SKM-1 treated with dmso at 0.1 percent for 144 hours (cell line): ENCODE data around the gene COLGALT1.
"Not testable (repeated sequence)": the region's sequence is repeated elsewhere in the genome, so short reads cannot be mapped to it uniquely, and the experiment has no call there.

ENCODE experiments used
- DNase-seq: peaks from one replicate; lab custom pipeline; 2025; ENCODE audit not compliant: unreplicated experiment; lab: John Stamatoyannopoulos, UW

COLGALT1 gene

GRCh38 chr19:17556995-17557394 lies 1.5 kb downstream of the COLGALT1 start:
- DNase-seq: no peak

- DNase-seq: peak; percentile 48
These were observed 2.0 kb downstream of the COLGALT1 start for GRCh38 chr19:17557466-17557865.

GRCh38 chr19:17560205-17560595 lies 4.8 kb downstream of the COLGALT1 start:
- no peak for DNase-seq

GRCh38 chr19:17562097-17562496 lies 6.6 kb downstream of the COLGALT1 start:
- DNase-seq: no peak

GRCh38 chr19:17562561-17562960 lies 7.1 kb downstream of the COLGALT1 start:
- no peak for DNase-seq

DNA sequence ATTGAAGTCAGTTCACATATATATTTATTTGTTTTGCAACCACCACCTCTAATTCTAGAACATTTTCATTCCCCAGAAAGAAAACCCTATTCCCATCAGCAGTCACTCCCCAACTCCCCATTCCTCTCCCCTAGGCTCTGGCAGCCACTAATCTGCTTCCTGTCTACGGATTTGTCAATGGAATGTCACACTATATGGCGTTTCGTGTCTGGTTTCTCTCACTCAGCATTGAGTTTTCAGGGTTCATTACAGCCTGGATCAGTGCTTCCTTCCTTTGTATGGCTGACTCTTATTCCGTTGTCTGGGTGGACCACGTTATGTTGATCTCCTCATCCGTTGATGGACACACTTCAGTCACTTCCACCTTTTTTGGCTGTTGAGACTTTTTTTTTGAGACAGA lies 9.3 kb downstream of the COLGALT1 start:
- no peak for DNase-seq

GRCh38 chr19:17565611-17566010 lies 10.2 kb downstream of the COLGALT1 start:
- DNase-seq: no peak

- no peak for DNase-seq
These were observed 12.5 kb downstream of the COLGALT1 start for GRCh38 chr19:17567940-17568339.

DNA sequence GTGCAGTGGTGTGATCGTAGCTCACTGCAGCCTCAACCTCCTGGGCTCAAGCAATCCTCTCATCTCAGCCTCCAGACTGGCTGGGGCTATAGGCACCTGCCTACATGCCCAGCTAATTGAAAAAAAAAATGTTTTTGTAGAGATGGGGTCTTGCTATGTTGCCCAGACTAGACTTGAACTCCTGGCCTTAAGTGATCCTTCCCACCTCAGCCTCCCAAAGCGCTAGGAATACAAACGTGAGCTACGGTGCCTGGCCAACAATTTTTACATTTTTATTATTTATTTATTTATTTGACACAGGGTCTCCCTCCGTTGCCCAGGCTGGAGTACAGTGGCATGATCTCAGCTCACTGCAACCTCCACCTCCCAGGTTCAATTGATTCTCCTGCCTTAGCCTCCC lies 14.8 kb downstream of the COLGALT1 start:
- DNase-seq: not testable (repeated sequence)

GRCh38 chr19:17570791-17571190 lies 15.3 kb downstream of the COLGALT1 start:
- no peak for DNase-seq

DNA sequence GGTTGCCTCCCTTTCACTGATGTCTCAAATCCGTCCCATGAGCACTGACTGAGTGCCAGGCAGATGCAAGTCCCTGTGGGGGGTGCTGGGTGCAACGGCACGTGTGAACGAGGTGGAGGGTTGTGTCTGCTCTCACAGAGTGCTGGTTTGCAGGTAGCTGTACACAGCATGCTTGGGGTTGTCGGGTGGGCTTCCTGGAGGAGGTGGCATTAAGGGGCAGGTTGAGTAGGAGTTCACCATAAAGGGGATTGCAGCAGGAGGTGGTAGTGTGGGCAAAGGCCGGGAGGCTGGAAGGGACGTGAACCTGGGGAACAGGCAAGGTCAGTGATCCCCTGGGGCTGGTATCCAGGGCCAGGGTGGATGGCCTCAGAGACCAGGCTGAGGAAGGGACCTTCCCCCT lies 17.2 kb downstream of the COLGALT1 start:
- DNase-seq: no peak

DNA sequence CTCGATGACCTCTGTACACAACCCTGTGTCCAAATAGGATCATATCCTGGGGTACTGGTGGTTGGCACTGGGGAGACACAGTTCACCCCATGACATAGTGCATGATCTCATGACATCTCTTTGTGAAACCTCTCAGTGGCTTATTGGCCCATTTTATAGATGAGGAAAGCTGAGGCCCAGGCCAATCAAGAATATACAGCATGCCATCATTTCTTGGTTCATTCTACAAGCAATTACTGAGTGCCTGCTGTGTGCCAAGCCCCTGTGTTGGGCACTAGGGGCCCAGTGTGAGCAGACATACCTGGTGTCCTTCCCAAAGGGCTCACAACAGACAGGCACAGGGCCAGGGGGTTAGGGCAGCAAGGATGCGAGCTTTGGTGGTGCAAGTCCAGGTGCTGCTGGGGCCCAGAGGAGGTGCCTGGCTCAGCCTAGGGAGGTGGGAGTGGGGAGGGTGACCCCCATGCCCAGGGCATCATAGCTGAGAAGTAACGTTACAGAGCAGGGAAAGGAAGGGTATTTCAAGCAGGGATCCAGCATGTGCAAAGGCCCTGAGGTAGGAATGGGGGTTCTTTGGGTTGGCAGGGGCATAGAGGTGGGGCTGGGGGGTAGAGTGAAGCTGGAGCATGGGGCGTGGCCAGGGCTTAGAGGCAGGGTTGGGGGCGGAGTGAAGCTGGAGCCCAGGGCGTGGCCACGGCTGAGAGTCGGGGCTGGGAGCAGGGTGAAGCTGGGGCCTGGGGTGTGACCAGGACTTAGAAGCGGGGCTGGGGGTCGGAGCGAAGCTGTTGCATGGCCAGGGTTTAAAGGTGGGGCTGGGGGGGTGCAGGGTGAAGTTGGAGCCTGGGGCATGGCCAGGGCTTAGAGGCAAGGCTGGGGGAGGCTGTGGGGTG lies 20.7 kb downstream of the COLGALT1 start:
- no peak for DNase-seq

- DNase-seq: no peak
These were observed 21.5 kb downstream of the COLGALT1 start for GRCh38 chr19:17576758-17577456.

- DNase-seq: no peak
These were observed 22.1 kb downstream of the COLGALT1 start for GRCh38 chr19:17577457-17578097.

DNA sequence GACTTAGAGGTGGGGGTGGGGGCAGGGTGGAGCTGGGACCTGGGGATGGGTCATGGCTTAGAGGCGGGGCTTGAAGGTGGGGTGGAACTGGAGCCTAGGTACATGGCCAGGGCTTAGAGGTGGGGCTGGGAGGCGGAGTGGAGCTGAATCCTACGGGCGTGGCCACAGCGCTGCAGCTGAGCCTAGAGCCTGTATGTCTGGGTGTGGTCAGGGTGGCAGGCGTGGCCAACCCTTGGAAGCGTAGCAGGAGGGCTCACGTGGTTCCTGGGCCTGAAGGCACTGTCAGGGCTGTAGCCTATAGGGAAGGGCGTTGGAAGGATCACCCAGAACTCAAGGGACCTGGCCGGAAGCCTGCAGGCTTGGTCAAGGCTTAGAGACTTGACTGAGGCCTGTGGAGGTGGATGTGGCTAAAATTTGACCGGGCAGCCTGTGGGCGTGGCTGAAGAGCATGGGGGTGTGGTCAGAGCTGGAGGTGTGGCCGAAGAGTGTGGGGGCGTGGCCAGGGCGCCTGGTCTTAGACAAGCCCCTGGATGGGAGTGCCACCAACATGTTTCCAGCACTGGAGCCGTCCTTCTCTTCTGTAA lies 24.3 kb downstream of the COLGALT1 start:
- peak; percentile 44 for DNase-seq

- no peak for DNase-seq
These were observed 25.2 kb downstream of the COLGALT1 start for GRCh38 chr19:17580470-17581144.

- DNase-seq: no peak
These were observed 25.9 kb downstream of the COLGALT1 start for GRCh38 chr19:17581211-17581874.

GRCh38 chr19:17582613-17583012 lies 27.2 kb downstream of the COLGALT1 start:
- no peak for DNase-seq

- DNase-seq: no peak
These were observed 28.7 kb downstream of the COLGALT1 start for GRCh38 chr19:17584132-17584531.

GRCh38 chr19:17585395-17585794 lies 29.9 kb downstream of the COLGALT1 start:
- DNase-seq: not testable (repeated sequence)
